Gastrocnemius medialis (tissue), 4 donors: ENCODE results near the gene ERCC6.

Source experiments
- POLR2A ChIP-seq, 2 donors: fragments of 450-650 bp; IDR thresholded peaks; one replicate each; pipeline ENCODE4 v1.6.1; 2017; ENCODE audit warnings: antibody characterized with exemption in 2 of 2, mild to moderate bottlenecking in 2 of 2, moderate library complexity in 2 of 2
- TF ChIP-seq, protein P1 (sequence below), 5 experiments: fragments of 450-650 bp in 3 of 5; fragments of 200-600 bp in 2 of 5; sonication (generic) in 2 of 5; IDR thresholded peaks in 4 of 5; conservative IDR thresholded peaks in 1 of 5; 1 replicate in 4 of 5; 2 replicates in 1 of 5; pipeline ENCODE4 v1.5.1; 2016 to 2019; ENCODE audit warnings: antibody characterized with exemption in 5 of 5, mild to moderate bottlenecking in 3 of 5, moderate library complexity in 3 of 5

DNA sequence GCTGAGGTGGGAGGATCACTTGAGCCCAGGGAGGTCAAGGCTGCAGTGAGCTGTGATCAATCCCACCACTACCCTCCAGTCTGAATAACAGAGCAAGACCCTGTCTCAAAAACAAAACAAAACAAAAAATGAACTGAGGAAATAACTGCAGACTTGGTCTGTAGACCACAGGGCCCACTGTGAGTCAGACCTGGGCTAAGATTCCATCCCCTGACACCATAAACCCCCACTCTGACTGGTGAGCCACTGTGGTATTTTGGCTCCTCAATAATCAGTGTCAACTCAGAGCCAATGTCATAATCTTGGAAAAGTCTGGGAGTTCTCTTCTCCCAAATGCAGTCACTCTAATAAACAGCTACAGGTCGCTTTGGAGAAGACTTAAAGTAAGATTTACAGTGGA lies 24.0 kb upstream of the ERCC6 start:
- TF ChIP-seq, protein P1, sequence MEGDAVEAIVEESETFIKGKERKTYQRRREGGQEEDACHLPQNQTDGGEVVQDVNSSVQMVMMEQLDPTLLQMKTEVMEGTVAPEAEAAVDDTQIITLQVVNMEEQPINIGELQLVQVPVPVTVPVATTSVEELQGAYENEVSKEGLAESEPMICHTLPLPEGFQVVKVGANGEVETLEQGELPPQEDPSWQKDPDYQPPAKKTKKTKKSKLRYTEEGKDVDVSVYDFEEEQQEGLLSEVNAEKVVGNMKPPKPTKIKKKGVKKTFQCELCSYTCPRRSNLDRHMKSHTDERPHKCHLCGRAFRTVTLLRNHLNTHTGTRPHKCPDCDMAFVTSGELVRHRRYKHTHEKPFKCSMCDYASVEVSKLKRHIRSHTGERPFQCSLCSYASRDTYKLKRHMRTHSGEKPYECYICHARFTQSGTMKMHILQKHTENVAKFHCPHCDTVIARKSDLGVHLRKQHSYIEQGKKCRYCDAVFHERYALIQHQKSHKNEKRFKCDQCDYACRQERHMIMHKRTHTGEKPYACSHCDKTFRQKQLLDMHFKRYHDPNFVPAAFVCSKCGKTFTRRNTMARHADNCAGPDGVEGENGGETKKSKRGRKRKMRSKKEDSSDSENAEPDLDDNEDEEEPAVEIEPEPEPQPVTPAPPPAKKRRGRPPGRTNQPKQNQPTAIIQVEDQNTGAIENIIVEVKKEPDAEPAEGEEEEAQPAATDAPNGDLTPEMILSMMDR (IDR thresholded peaks at IDR 0.05 in 4 of 5, conservative IDR thresholded peaks at IDR 0.05 in 1 of 5), result no peak
- TF ChIP-seq POLR2A (IDR thresholded peaks at IDR 0.05), result no peak
